ENCODE results near the gene VWA2. TPM values are rescaled to one million over a fixed set of nuclear protein-coding genes. Genes with fewer than 3 reads are reported as not detected.

The VWA2 gene
- total RNA-seq, 1 experiment from 2014 or later = not detected

DNA sequence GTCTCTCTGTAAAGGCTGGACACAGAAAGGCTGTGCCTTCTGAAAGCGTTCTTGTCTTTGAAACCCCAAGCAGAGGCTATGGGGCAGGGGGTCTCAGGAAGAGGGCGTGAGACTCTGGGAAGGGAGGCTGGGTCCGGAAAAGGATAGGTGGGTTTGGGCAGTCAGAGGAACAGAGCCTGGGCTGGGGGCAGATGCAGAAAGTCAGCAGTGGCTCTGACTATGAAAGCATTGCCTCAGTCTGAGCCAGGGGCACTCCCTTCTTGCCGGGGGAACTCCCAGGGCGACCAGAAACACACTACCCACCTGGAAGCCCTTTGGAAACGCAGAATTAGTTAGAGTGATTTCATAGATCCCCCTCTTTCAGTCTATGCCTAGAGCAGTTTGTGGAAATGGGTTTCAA, 72.0 kb downstream of the VWA2 start:
- Histone ChIP-seq H3K36me3 (ENCODE audit: control insufficient read depth in 1 of 2, insufficient read depth in 2 of 2, low read length in 2 of 2) (no peaks in the 10 kb centered on the region), H3K9me2 (ENCODE audit: insufficient read depth) (no peaks in the 10 kb centered on the region), H4K20me1 (ENCODE audit: insufficient read depth) (no peaks in the 10 kb centered on the region), H3K4me3 (replicated peaks in 1 of 2; ENCODE audit: low read depth in 1 of 2, low read length in 2 of 2) (no peak overlapping the region), H3K4me1 (ENCODE audit: control insufficient read depth in 1 of 2, insufficient read depth in 2 of 2, low read length in 2 of 2) (peaks cover 0 to 10% of the 10 kb centered on the region in 2 experiments; a peak in 2 of 4 replicates), H3K79me2 (ENCODE audit: insufficient read depth, low read length) (no peaks in the 10 kb centered on the region), H2AFZ (ENCODE audit: low read depth, low read length, poor library complexity, severe bottlenecking) (no peak overlapping the region), H3K27me3 (ENCODE audit: insufficient read depth, low read length) (peaks cover 89% of the 10 kb centered on the region), H3K9ac (ENCODE audit: low read length) (no peak overlapping the region), H3K27ac (ENCODE audit: low read depth, low read length) (no peak overlapping the region), H3K9me3 (ENCODE audit: control insufficient read depth in 1 of 2, insufficient read depth in 1 of 2, low read depth in 1 of 2, low read length in 2 of 2) (no peaks in the 10 kb centered on the region), H3K4me2 (ENCODE audit: low read length) (no peak overlapping the region)
- DNase-seq (ENCODE audit: low read depth, low spot score) = no peak
- RAD21 ChIA-PET (ENCODE audit: low non-redundant PET in 1 of 2, low total read pairs in 2 of 2, uncharacterized antibody in 2 of 2, unreplicated experiment in 2 of 2) = no interaction called here
- POLR2A ChIA-PET = no interaction called here
- intact Hi-C loops (cut with micrococcal nuclease) = no loop called here
- no TSS peak for BruUV-seq (replicated peaks)
- CTCF ChIA-PET = no interaction called here
- TF ChIP-seq ZNF274 (IDR thresholded peaks at IDR 0.05; ENCODE audit: low read depth, low read length) (no peak), CEBPB (IDR thresholded peaks at IDR 0.05; ENCODE audit: low read depth) (no peak), YY1 (IDR thresholded peaks at IDR 0.05; ENCODE audit: extremely low read depth, insufficient replicate concordance, low read depth, low read length) (no peak), ATF3 (IDR thresholded peaks at IDR 0.05) (no peak), POLR2AphosphoS5 (IDR thresholded peaks at IDR 0.05; ENCODE audit: low read depth, low read length) (no peak), EZH2phosphoT487 (IDR thresholded peaks at IDR 0.05; ENCODE audit: borderline replicate concordance) (no peak), EZH2 (IDR thresholded peaks at IDR 0.05) (no peak)
- TF ChIP-seq, protein P1, sequence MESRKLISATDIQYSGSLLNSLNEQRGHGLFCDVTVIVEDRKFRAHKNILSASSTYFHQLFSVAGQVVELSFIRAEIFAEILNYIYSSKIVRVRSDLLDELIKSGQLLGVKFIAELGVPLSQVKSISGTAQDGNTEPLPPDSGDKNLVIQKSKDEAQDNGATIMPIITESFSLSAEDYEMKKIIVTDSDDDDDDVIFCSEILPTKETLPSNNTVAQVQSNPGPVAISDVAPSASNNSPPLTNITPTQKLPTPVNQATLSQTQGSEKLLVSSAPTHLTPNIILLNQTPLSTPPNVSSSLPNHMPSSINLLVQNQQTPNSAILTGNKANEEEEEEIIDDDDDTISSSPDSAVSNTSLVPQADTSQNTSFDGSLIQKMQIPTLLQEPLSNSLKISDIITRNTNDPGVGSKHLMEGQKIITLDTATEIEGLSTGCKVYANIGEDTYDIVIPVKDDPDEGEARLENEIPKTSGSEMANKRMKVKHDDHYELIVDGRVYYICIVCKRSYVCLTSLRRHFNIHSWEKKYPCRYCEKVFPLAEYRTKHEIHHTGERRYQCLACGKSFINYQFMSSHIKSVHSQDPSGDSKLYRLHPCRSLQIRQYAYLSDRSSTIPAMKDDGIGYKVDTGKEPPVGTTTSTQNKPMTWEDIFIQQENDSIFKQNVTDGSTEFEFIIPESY (IDR thresholded peaks at IDR 0.05; ENCODE audit: extremely low read depth, insufficient replicate concordance, low read length) = no peak
- TF ChIP-seq, protein P2, sequence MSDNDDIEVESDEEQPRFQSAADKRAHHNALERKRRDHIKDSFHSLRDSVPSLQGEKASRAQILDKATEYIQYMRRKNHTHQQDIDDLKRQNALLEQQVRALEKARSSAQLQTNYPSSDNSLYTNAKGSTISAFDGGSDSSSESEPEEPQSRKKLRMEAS (IDR thresholded peaks at IDR 0.05) = no peak
- no peak for ATAC-seq

Data from HCT116 (cell line).